ENCODE data around the gene TRAF2. TPM values are rescaled to one million over a fixed set of nuclear protein-coding genes. Genes with fewer than 3 reads are reported as not detected.

TRAF2 gene
- total RNA-seq, 4 donors from 2014 or later, result 5.0 to 10.8 (median 10.6) TPM

DNA sequence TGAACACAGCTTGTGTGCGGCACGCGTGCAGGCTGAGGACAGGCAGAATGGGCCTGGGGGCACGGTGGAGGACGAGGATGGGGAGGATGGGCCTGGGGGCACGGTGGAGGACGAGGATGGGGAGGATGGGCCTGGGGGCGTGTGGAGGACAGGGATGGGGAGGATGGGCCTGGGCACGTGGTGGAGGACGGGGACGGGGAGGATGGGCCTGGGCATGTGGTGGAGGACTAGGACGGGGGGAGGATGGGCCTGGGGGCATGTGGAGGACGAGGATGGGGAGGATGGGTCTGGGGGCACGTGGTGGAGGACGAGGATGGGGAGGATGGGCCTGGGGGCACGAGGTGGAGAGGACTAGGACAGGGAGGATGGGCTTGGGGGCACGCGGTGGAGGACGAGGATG lies 36.2 kb downstream of the TRAF2 start:
- peaks cover 0 to 60% (median 20%) of the 10 kb centered on the region in 3 donors for H3K36me3 ChIP-seq
- H3K27me3 ChIP-seq, result no peaks in the 10 kb centered on the region
- WGBS, 2 donors, result 72 to 77% methylated on average over 19 of the region's 19 CpGs
- DNase-seq (ENCODE audit: low spot score in 2 of 2), result no peak
- no peak overlapping the region for H3K4me3 ChIP-seq
- H3K4me1 ChIP-seq, result peaks cover 0 to 14% (median 2%) of the 10 kb centered on the region in 4 donors
- no peaks in the 10 kb centered on the region for H3K9me3 ChIP-seq
- H3K27ac ChIP-seq, result peak overlapping the region in 3 of 4 donors; percentile 2 to 38 (median 15)
- TF ChIP-seq POLR2A (IDR thresholded peaks at IDR 0.05) (no peak), EP300 (IDR thresholded peaks at IDR 0.05) (no peak)
- TF ChIP-seq, protein P1, sequence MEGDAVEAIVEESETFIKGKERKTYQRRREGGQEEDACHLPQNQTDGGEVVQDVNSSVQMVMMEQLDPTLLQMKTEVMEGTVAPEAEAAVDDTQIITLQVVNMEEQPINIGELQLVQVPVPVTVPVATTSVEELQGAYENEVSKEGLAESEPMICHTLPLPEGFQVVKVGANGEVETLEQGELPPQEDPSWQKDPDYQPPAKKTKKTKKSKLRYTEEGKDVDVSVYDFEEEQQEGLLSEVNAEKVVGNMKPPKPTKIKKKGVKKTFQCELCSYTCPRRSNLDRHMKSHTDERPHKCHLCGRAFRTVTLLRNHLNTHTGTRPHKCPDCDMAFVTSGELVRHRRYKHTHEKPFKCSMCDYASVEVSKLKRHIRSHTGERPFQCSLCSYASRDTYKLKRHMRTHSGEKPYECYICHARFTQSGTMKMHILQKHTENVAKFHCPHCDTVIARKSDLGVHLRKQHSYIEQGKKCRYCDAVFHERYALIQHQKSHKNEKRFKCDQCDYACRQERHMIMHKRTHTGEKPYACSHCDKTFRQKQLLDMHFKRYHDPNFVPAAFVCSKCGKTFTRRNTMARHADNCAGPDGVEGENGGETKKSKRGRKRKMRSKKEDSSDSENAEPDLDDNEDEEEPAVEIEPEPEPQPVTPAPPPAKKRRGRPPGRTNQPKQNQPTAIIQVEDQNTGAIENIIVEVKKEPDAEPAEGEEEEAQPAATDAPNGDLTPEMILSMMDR (IDR thresholded peaks at IDR 0.05), result no peak

DNA sequence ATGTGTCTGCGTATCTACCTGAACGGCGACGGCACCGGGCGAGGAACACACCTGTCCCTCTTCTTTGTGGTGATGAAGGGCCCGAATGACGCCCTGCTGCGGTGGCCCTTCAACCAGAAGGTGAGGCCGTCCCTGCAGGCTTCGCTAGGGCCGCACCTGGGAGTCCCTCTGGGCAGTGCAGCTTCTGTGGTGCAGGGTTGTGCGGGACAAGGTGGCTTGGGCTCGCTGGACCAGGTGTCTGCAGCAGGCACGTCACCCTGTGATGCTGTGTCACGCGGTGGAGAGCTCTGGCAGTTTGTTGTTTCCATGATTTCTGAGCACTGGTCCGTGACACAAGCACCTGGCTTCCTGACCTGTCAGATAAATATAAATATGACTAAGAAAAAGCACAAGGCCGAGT lies 37.6 kb downstream of the TRAF2 start:
- Histone ChIP-seq H3K36me3 (peaks cover 0 to 58% (median 20%) of the 10 kb centered on the region in 3 donors), H3K27me3 (no peaks in the 10 kb centered on the region), H3K9me3 (no peaks in the 10 kb centered on the region), H3K4me1 (peaks cover 0 to 14% (median 2%) of the 10 kb centered on the region in 4 donors), H3K4me3 (no peak overlapping the region), H3K27ac (no peak overlapping the region)
- 95 to 96% methylated on average over 19 of the region's 19 CpGs for WGBS, 2 donors
- TF ChIP-seq, protein P1 (IDR thresholded peaks at IDR 0.05), result no peak
- TF ChIP-seq POLR2A (IDR thresholded peaks at IDR 0.05) (no peak), EP300 (IDR thresholded peaks at IDR 0.05) (no peak)
- DNase-seq (ENCODE audit: low spot score in 2 of 2), result no peak

- H3K4me3 ChIP-seq, result no peak overlapping the region
- H3K9me3 ChIP-seq, result no peaks in the 10 kb centered on the region
- WGBS, 2 donors, result 82 to 83% methylated on average over 31 of the region's 33 CpGs
- peaks cover 0 to 44% (median 18%) of the 10 kb centered on the region in 3 donors for H3K36me3 ChIP-seq
- peaks cover 0 to 14% (median 2%) of the 10 kb centered on the region in 4 donors for H3K4me1 ChIP-seq
- no peak for DNase-seq (ENCODE audit: low spot score in 2 of 2)
- TF ChIP-seq POLR2A (IDR thresholded peaks at IDR 0.05), result no peak
- no peak for TF ChIP-seq EP300 (IDR thresholded peaks at IDR 0.05)
- TF ChIP-seq, protein P1 (IDR thresholded peaks at IDR 0.05), result no peak
- no peak overlapping the region for H3K27ac ChIP-seq
- H3K27me3 ChIP-seq, result no peaks in the 10 kb centered on the region
Measured at GRCh38 chr9:136925414-136926153, 39.3 kb downstream of the TRAF2 start.

DNA sequence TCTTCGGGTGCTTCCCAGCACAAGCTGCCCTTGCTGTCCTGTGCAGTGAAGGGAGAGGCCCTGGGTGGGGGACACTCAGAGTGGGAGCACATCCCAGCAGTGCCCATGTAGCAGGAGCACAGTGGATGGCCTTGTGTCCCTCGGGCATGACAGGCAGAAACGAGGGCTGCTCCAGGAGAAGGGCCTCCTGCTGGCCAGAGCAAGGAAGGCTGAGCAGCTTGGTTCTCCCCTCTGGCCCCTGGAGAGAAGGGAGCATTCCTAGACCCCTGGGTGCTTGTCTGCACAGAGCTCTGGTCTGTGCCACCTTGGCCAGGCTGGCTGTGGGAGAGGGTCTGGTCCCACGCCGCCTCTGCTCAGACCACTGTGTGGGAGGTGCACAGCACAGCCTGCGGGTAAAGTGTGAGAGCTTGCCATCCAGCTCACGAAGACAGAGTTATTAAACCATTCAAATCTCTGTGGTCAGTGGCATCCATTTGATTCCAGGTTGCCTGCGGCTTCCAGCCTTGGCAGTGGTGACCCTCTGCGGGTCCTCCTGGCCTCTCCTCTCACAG lies 39.9 kb downstream of the TRAF2 start:
- H3K4me3 ChIP-seq, result no peak overlapping the region
- no peak overlapping the region for H3K27ac ChIP-seq
- no peaks in the 10 kb centered on the region for H3K27me3 ChIP-seq
- no peak for DNase-seq (ENCODE audit: low spot score in 2 of 2)
- peaks cover 0 to 13% (median 2%) of the 10 kb centered on the region in 4 donors for H3K4me1 ChIP-seq
- no peaks in the 10 kb centered on the region for H3K9me3 ChIP-seq
- WGBS, 2 donors, result 81 to 87% methylated on average over 8 to 9 of the region's 9 CpGs
- peaks cover 0 to 38% (median 13%) of the 10 kb centered on the region in 3 donors for H3K36me3 ChIP-seq
- no peak for TF ChIP-seq POLR2A (IDR thresholded peaks at IDR 0.05)
- no peak for TF ChIP-seq EP300 (IDR thresholded peaks at IDR 0.05)
- TF ChIP-seq, protein P1 (IDR thresholded peaks at IDR 0.05), result no peak

- peaks cover 0 to 37% (median 13%) of the 10 kb centered on the region in 3 donors for H3K36me3 ChIP-seq
- DNase-seq (ENCODE audit: low spot score in 2 of 2), result no peak
- H3K27ac ChIP-seq, result no peak overlapping the region
- H3K27me3 ChIP-seq, result no peaks in the 10 kb centered on the region
- TF ChIP-seq POLR2A (IDR thresholded peaks at IDR 0.05) (no peak), EP300 (IDR thresholded peaks at IDR 0.05) (no peak)
- TF ChIP-seq, protein P1 (IDR thresholded peaks at IDR 0.05), result no peak
- no peaks in the 10 kb centered on the region for H3K9me3 ChIP-seq
- 94 to 97% methylated on average over 13 of the region's 13 CpGs for WGBS, 2 donors
- H3K4me3 ChIP-seq, result no peak overlapping the region
- peaks cover 0 to 8% (median 2%) of the 10 kb centered on the region in 4 donors for H3K4me1 ChIP-seq
Measured at GRCh38 chr9:136926749-136927148, 40.4 kb downstream of the TRAF2 start.

All from tibial nerve (tissue), 4 donors.